CD4-positive, alpha-beta T cell treated with Interleukin-1 beta for 1 hour (primary cell): ENCODE results near the gene FLII.
A peak's percentile ranks its signal among the peaks of the same experiment; 100 is the strongest.

Source experiments
- DNase-seq, 2 donors: peaks; one replicate each; pipeline ENCODE4 v3.0.0-alpha.2; 2020 to 2022

Gene FLII

DNA sequence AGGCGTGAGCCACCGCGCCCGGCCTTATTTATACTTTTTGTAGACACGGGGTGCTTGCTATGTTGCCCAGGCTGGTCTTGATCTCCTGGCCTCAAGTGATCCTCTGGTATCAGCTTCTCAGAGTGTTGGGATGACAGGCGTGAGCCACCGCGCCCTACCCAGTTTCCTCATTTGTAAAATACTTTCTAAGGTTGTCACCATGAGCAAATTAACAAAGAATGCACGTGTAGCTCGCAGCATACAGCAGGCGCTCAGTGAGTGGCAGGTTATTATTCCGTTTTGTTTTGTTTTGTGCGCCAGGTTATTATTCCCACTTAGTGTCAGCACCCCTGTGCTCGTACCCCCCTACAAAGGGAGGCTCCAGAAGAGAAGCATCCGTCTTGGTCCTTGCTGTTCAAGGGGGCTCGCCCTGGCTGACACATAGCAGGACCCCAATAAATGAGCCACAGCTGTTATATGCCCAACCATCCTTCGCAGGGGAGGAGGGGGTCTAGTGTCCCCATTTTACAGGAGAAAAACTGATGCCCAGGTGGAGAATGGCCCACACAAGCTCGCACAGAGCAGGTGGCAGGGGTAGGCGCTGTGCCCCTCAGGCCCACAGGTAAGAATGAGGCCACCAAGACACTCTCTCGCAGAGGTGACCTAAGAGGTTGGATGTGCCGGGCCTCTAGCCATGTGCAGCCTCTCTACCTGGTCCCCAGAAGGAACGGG is 1.2 kb upstream of the FLII start:
- DNase-seq, result no peak

- peak; percentile 40 to 68 for DNase-seq
Measured at GRCh38 chr17:18257982-18258355, 569 bp downstream of the FLII start.

- DNase-seq, result peak in 1 of 2 donors; percentile 27
Measured at GRCh38 chr17:18257268-18257981, 1.1 kb downstream of the FLII start.

DNA sequence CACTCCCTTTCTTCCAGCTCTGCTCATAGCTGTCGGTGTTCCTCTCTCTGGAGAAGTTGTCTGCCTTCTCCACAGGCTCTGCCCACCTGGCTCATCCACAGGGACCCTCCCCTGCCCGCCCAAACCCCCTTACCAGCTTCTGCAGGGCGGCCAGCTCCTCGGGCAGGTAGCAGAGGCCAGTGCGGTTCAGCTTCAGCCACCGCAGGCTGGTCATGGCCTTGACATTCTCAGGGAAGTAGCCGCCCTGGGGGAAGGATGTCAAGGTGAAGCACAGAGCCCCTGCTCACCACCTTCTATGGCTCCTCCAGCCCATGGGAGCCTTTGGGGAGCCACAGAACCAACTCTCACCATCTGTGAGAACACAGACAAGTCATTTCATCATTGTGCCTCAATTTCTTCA is 1.8 kb downstream of the FLII start:
- DNase-seq, result no peak

- DNase-seq, result no peak
Measured at GRCh38 chr17:18256351-18256750, 2.2 kb downstream of the FLII start.

DNA sequence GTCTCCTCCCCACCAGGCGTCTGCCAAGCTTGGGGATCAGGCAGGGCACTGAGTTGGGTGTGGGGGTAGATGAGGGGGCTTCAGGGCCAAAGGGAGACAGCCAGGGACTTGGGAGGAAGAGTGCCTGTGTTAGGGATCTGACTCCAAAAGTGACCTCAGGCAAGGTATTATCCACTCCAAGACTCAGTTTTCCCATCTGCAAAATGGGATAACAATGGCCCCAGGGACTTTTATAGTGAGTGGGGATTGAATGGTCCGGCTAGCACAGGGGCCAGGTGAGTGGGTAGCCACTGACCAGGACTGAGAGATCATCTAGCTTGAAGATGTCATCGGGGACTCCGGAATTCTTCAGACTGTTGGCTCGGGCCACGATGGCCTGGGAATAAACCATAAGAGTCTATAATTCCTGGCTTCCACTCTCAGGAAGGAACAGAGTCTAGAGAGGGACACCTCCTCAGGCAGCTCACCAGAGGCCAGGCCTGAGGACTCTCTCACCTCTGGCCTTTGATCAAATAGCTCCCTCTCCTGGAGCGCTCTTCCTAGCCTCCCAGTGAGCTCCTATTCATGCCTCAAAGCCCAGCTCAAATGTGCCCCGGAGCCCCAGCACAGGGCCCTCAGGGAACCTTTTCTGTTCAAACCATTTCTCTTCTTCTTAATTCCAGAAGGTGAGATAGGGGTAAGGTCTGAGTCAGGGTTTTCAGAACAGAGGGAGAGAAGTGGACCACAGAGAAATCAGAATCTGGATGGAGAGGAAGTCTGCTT is 3.5 kb downstream of the FLII start:
- DNase-seq, result no peak

- DNase-seq, result no peak
Measured at GRCh38 chr17:18253947-18254821, 4.4 kb downstream of the FLII start.

DNA sequence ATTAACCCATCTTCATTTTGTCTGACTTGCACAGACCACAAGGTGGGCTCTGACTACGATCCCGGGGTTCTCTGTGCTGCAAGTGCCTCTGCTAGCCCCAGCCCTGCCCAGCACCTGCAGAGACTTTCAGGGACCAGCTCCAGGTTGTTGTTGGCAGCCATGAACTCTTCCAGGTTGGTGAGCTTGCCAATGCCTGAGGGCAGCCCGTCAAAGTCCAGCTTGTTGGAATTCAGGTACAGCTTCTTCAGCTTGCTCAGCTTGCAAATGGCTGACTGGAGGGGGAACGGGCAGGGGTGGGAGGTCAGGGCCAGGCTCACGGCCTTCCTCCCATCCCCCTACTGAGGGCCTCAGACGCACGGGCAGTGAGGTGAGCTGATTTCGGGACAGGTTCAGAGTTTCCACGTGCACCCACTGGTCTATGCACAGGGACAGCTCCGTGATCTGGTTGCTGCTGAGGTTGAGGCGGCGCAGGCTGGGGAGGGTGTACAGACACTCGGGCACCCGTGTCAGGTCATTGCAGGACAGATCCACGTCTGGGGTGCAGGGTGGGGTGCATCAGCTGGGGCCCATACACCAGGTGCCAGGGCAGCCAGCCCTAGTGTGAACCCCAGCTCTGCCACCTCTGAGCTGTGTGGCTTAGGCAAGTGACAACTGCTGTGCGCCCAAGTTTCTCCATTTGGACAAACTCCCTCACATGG is 5.2 kb downstream of the FLII start:
- no peak for DNase-seq

- DNase-seq, result no peak
Measured at GRCh38 chr17:18252160-18252559, 6.4 kb downstream of the FLII start.

GRCh38 chr17:18251204-18251603 is 7.3 kb downstream of the FLII start:
- DNase-seq, result no peak

DNA sequence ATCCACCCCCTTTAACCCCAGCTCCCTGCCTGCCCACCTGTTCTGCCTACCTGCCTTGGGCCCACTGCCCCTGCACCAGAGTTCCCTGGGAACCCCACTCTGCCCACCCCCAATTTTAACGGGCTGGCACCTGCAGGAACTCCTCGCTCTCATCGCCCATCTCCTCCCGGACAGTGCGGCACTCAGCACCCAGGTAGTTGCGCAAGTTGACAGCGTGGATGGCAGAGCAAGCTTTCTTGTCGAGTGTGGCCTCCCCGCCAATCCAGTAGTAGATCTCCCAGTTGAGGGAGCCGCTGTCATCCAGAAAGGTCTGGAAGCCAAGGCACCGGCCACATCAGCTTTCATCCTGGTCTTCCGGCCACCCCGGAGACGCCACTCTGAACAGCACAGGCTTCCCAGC is 7.8 kb downstream of the FLII start:
- no peak for DNase-seq

GRCh38 chr17:18250259-18250658 is 8.3 kb downstream of the FLII start:
- DNase-seq, result no peak

DNA sequence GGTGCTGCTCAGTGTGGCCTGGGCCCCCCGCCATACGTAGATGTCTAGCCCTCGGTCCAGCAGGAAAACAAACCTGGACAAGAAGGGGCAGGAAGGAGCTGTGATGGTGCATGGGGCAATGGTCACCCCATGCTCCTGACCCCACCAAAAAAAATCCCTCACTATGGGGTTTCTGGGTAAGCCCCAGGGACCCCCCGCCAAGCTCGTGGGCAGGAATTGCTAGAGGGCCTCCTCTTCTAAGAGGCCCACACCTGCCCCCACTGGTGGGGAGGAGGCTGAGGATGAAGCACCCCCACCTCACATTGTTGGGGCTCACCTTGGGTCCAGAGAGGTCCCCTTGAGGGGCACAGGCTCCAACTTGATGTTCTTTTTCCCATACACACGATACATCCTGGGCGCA is 9.7 kb downstream of the FLII start:
- DNase-seq, result no peak

DNA sequence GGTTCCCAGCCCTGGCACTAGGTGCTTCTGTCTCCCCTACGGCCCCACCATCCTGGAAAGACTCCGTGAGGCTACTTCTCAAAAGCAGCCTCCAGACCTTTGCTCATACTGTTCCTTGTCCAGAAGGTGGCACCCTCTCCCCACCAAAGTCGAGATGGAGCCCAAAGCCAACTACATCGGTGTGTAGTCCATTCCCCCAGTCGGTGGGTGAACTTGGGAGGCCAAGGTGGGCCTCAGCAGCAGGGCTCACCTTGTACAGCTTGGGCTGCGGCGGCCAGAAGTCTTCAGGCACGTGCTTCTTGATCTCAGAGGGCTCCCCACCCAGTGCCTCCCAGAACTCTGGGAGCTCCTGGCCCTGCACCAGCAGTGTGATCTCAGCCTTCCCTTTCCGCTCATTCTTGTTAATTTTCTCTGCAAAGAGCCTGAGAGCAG is 10.2 kb downstream of the FLII start:
- peak; percentile 72 to 75 for DNase-seq

DNA sequence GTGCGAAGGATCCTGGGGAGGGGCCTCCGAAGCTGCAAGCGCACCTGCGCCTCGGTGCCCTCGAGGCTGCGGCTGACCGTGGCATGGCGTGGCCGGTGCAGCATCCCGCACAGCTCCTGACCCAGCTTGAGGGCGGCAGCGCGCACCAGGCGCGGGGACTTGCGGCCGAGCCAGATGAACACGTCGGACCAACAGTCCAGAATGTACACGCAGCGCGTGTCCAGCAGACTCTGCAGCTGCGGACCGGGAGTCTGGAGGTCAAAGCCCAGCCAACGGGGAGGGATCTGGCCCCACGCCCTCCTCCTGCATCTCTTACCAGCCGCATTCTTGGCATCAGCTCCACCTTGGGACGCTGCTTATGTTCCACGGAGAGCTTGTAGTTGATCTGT is 10.9 kb downstream of the FLII start:
- DNase-seq, result no peak

DNA sequence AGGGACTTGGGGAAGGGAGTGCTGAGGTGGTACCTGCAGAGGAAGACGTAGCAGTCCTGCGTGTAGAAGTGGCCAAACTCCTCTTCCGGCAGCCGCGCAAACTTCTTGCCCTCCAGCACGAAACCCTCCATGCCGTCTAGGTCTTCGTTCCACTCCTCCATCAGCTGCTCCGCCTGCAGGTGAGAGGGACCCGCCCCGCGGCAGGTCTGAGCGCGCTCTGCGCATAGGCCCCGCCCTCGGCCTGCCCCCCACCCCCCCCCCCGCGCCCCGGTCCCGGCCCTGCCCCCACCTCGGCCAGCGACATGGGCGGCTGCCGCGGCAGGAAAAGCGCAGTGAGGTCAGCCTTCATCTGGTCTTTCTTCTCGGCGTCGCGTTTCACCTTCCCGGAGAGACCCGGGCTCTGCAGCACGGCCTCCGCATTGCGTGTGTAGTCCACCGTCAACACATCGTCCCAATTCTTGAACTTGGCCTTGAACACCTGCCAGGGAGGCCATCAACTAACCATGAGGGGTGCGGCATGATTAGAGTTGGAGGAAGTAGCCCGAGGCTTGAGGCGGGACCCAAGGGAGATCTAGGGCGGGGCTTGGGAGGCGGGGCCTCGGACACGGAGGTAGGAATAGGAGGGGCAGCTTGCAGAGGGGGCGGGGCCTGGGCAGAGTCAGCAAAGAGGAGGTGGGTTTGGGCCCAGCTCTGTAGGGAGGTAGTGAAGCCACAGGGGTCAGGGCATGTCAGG is 11.5 kb downstream of the FLII start:
- DNase-seq, result peak in 1 of 2 donors; percentile 51

DNA sequence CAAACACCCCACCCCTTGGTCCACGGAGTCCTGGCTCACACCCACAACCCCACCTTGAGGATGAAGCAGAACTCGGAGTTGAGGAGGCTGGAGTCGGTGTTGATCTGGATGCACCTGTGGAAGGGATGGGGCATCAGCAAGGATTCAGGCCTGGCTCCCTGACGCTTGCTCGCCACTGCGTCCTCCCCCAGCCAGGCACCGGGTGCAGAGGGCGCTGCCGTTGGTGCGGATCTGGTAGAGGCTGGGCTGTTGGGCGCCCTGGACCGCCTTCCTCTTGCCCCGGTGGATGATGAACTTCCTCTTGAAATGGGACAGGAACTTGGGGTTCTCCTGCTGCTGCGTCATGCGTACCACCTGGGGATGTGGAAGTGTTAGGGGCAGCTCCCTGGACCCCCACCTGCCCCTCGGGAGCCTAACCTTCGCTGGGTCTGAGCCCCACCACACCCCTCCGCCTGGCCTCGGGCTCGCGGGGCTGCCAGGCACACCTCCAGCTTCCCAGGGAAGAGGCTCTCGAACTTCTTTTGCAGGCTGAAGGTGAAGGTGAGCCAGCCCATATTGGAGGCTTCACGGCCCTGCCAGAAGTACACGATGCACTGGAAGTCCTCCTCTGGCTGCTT is 12.3 kb downstream of the FLII start:
- DNase-seq, result no peak

- no peak for DNase-seq
Measured at GRCh38 chr17:18245038-18245776, 13.3 kb downstream of the FLII start.

DNA sequence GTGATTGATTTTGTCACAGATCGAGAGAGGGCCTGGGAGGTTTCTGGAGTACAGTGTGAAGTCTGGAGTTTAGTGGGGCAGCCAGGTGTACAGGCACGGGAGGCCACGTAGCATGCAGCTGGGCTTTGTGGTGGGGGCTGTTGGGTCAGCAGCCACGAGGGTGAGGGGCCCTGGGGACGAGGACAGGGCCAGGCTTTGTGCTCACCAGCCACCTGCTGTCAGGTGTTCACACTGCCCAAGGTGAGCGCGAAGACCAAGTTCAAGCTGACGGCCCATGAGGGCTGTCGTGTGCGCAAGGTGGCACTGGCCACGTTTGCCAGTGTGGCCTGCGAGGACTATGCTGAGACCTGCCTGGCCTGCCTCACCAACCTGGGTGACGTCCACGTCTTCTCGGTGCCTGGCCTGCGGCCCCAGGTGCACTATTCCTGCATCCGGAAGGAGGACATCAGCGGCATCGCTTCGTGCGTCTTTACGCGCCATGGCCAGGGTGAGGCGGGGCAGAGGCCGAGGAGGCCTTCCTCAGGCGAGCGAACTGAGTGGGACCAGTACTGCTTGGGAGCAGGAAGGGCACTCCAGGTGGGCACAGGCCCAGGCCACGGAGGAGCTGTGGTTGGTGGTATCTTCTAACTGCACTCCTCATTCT is 17.2 kb downstream of the FLII start:
- DNase-seq, result no peak

DNA sequence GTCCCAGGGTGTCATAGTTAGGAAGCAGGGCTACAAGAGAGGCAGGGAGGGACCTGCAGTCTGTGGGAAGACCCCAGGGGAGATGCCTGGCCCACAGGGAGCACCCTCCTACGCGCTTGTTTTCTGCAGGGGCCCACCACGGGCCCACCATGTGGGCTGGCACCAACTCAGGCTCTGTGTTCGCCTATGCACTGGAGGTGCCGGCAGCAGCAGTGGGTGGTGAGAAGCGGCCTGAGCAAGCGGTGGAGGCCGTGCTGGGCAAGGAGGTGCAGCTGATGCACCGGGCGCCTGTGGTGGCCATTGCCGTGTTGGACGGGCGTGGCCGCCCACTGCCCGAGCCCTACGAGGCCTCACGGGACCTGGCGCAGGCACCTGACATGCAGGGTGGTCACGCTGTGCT is 18.1 kb downstream of the FLII start:
- DNase-seq, result no peak
